ENCODE data around the gene FBLIM1. TPM values are rescaled to one million over a fixed set of nuclear protein-coding genes. Genes with fewer than 3 reads are reported as not detected.

The FBLIM1 gene
- total RNA-seq, 1 donor from 2014 or later: 89.1 TPM

- Histone ChIP-seq H3K4me3 (no peak overlapping the region), H3K36me3 (peaks cover 45% of the 10 kb centered on the region), H3K4me1 (peaks cover 53% of the 10 kb centered on the region), H3K27me3 (ENCODE audit: low read depth) (no peaks in the 10 kb centered on the region), H3K27ac (replicated peaks) (peak overlapping the region; percentile 95), H3K9me3 (replicated peaks) (no peaks in the 10 kb centered on the region)
- DNase-seq: no peak
- no peak for TF ChIP-seq CTCF (IDR thresholded peaks at IDR 0.05; ENCODE audit: borderline replicate concordance)
- intact Hi-C loops (cut with micrococcal nuclease): no loop called here
Observed at GRCh38 chr1:15735304-15736037, 23.1 kb upstream of the FBLIM1 start.

DNA sequence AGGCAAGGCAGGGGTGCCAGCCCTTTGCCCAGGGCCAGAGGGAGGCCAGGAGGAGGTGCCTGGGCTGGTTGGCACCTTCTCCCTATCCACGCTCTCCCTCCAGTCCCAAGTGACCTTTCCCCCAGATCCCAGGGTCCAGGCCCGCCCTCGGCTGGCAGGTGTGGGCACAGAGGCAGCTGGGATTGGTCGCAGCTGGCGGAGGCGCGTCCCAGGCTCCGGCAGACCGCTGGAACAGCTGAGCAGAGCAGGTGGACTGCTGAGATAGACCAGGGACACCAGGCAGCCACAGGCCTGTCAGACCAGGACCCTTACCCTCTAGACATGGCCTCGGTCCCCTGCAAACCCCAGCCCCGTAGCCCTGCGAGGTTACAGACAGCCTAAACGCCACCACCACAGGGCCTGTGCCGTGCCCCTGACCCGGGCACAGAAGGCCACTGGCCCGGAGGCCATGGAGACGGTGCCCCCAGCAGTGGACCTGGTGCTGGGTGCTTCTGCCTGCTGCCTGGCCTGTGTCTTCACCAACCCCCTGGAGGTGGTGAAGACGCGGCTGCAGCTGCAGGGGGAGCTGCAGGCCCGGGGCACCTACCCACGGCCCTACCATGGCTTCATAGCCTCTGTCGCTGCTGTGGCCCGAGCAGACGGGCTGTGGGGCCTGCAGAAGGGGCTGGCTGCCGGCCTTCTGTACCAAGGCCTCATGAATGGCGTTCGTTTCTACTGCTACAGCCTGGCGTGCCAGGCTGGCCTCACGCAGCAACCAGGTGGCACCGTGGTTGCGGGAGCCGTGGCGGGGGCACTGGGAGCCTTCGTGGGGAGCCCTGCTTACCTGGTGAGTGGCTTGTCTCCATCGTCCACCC is 22.3 kb upstream of the FBLIM1 start, which contains the start of gene SLC25A34:
SLC25A34 (plus strand) TSS at position 221 of the 854 bp plus-strand sequence; CDS start at position 449, 228 bp downstream.
- Histone ChIP-seq H3K36me3 (peaks cover 37% of the 10 kb centered on the region), H3K4me3 (peak within 1 kb of the TSS; percentile 64), H3K9me3 (replicated peaks) (no peaks in the 10 kb centered on the region), H3K27ac (replicated peaks) (peak within 1 kb of the TSS; percentile 95), H3K27me3 (ENCODE audit: low read depth) (no peaks in the 10 kb centered on the region), H3K4me1 (peaks cover 57% of the 10 kb centered on the region)
- peak; percentile 83 for DNase-seq
- intact Hi-C loops (cut with micrococcal nuclease): no loop called here
- TF ChIP-seq CTCF (IDR thresholded peaks at IDR 0.05; ENCODE audit: borderline replicate concordance): no peak

GRCh38 chr1:15736892-15737261 is 21.7 kb upstream of the FBLIM1 start:
- peaks cover 63% of the 10 kb centered on the region for H3K4me1 ChIP-seq
- H3K9me3 ChIP-seq (replicated peaks): no peaks in the 10 kb centered on the region
- H3K4me3 ChIP-seq: peak overlapping the region; percentile 64
- intact Hi-C loops (cut with micrococcal nuclease): no loop called here
- H3K27ac ChIP-seq (replicated peaks): peak overlapping the region; percentile 95
- no peaks in the 10 kb centered on the region for H3K27me3 ChIP-seq (ENCODE audit: low read depth)
- H3K36me3 ChIP-seq: peaks cover 31% of the 10 kb centered on the region
- TF ChIP-seq CTCF (IDR thresholded peaks at IDR 0.05; ENCODE audit: borderline replicate concordance): no peak
- no peak for DNase-seq

- H3K4me3 ChIP-seq: peak overlapping the region; percentile 64
- no peak for TF ChIP-seq CTCF (IDR thresholded peaks at IDR 0.05; ENCODE audit: borderline replicate concordance)
- no peak for DNase-seq
- H3K4me1 ChIP-seq: peaks cover 63% of the 10 kb centered on the region
- intact Hi-C loops (cut with micrococcal nuclease): no loop called here
- H3K36me3 ChIP-seq: peaks cover 24% of the 10 kb centered on the region
- H3K27me3 ChIP-seq (ENCODE audit: low read depth): no peaks in the 10 kb centered on the region
- H3K27ac ChIP-seq (replicated peaks): peak overlapping the region; percentile 95
- H3K9me3 ChIP-seq (replicated peaks): no peaks in the 10 kb centered on the region
Observed at GRCh38 chr1:15737324-15738319, 21.0 kb upstream of the FBLIM1 start.
